ENCODE data around the gene CDH13. TPM values are rescaled to one million over a fixed set of nuclear protein-coding genes. Genes with fewer than 3 reads are reported as not detected.
A peak's percentile ranks its signal among the peaks of the same experiment; 100 is the strongest.

CDH13 gene
- total and polyA plus RNA-seq, 2 experiments from 2014 or later = 2.9 to 4.8 TPM

DNA sequence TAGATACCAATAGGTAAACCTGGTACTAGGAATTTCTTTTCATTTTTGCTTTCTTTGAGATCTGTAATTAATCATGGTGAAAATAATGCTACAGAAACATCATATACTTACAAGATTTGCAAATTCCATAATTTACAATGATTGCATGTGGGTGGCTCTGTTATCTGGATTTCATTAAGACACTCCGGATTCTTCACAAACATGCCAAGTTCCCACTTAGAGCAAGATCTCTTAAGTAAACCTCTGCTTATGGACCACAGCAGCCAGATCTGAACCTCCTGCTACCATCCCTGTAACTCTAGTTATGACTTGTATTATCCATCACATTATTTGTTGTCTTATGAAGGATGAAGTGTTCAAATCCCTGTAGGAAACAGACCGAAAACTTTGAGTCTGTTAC, 424.7 kb downstream of the CDH13 start:
- Histone ChIP-seq H3K4me1 (ENCODE audit: low read depth) (no peaks in the 10 kb centered on the region), H3K27ac (no peak overlapping the region), H3K27me3 (no peaks in the 10 kb centered on the region), H3K4me3 (no peak overlapping the region), H3K36me3 (no peaks in the 10 kb centered on the region), H3K9me3 (ENCODE audit: low read depth) (no peaks in the 10 kb centered on the region)
- DNase-seq (ENCODE audit: low read depth in 1 of 2, low spot score in 1 of 2) = no peak
- TF ChIP-seq, protein P1, sequence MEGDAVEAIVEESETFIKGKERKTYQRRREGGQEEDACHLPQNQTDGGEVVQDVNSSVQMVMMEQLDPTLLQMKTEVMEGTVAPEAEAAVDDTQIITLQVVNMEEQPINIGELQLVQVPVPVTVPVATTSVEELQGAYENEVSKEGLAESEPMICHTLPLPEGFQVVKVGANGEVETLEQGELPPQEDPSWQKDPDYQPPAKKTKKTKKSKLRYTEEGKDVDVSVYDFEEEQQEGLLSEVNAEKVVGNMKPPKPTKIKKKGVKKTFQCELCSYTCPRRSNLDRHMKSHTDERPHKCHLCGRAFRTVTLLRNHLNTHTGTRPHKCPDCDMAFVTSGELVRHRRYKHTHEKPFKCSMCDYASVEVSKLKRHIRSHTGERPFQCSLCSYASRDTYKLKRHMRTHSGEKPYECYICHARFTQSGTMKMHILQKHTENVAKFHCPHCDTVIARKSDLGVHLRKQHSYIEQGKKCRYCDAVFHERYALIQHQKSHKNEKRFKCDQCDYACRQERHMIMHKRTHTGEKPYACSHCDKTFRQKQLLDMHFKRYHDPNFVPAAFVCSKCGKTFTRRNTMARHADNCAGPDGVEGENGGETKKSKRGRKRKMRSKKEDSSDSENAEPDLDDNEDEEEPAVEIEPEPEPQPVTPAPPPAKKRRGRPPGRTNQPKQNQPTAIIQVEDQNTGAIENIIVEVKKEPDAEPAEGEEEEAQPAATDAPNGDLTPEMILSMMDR (IDR thresholded peaks at IDR 0.05; ENCODE audit: low read depth, low read length) = no peak

DNA sequence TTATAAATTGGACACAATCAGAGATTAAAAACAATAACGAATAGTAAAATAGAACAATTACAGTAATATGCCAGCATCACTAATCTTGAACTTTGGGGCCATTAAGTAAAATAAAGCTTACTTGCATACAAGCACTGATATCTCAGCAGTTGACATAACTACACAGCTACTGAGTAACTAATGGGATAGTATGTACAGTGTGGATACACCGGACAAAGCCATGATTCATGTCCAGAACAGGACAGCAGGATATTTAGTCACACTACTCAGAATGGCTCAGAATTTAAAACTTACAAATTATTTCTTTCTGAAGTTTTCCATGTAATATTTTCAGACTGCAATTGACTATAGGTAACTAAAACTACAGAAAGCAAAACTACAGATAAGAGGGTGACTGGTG, 427.5 kb downstream of the CDH13 start:
- H3K36me3 ChIP-seq = no peaks in the 10 kb centered on the region
- H3K27ac ChIP-seq = no peak overlapping the region
- TF ChIP-seq, protein P1 (IDR thresholded peaks at IDR 0.05; ENCODE audit: low read depth, low read length) = no peak
- no peaks in the 10 kb centered on the region for H3K27me3 ChIP-seq
- no peak overlapping the region for H3K4me3 ChIP-seq
- H3K4me1 ChIP-seq (ENCODE audit: low read depth) = no peaks in the 10 kb centered on the region
- H3K9me3 ChIP-seq (ENCODE audit: low read depth) = no peaks in the 10 kb centered on the region
- DNase-seq (ENCODE audit: low read depth in 1 of 2, low spot score in 1 of 2) = no peak

DNA sequence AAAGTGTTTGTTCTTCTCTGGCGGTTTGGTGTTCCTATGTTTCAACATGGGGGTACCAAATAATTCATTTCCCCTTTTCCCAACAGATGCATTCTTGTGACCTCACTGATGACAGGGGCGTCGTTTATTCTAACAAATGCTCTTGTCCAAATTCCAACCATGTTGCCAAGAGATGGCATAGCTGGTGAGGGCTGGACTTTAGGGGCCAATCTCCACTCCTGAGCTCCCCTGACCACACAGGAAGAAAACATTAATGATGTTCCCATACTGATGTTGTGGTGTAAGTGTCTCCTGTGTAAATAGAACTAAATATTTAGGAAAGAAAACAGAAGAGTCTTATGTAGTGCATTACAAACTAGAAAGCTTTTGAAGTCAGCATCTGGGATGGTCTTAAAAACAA, 431.6 kb downstream of the CDH13 start:
- H3K4me3 ChIP-seq = no peak overlapping the region
- no peaks in the 10 kb centered on the region for H3K9me3 ChIP-seq (ENCODE audit: low read depth)
- no peaks in the 10 kb centered on the region for H3K36me3 ChIP-seq
- H3K27me3 ChIP-seq = no peaks in the 10 kb centered on the region
- H3K27ac ChIP-seq = no peak overlapping the region
- no peaks in the 10 kb centered on the region for H3K4me1 ChIP-seq (ENCODE audit: low read depth)
- TF ChIP-seq, protein P1 (IDR thresholded peaks at IDR 0.05; ENCODE audit: low read depth, low read length) = no peak
- no peak for DNase-seq (ENCODE audit: low read depth in 1 of 2, low spot score in 1 of 2)

DNA sequence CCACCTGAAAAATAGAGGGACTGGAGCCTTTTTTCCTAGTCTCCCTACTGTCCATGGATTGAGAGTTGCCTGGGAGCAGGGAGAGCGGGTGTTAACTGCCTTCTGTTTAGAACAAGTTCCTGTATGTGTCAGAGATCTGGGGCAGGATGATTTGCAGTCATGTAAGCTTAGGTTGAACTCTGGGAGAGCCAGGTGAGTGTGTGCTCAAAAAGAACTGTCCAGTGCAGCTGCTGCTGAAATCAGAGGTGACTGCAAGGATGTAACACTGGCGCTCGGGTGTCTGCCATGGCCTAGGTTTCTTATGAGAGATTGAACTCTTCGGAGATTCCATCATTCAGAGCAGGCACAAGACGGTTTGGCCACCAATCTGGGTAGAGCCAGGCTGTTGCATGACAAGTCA, 432.5 kb downstream of the CDH13 start:
- Histone ChIP-seq H3K9me3 (ENCODE audit: low read depth) (no peaks in the 10 kb centered on the region), H3K27ac (no peak overlapping the region), H3K4me1 (ENCODE audit: low read depth) (no peaks in the 10 kb centered on the region), H3K36me3 (no peaks in the 10 kb centered on the region), H3K27me3 (no peaks in the 10 kb centered on the region), H3K4me3 (no peak overlapping the region)
- TF ChIP-seq, protein P1 (IDR thresholded peaks at IDR 0.05; ENCODE audit: low read depth, low read length) = no peak
- DNase-seq (ENCODE audit: low read depth in 1 of 2, low spot score in 1 of 2) = peak in 1 of 2 donors; percentile 23

DNA sequence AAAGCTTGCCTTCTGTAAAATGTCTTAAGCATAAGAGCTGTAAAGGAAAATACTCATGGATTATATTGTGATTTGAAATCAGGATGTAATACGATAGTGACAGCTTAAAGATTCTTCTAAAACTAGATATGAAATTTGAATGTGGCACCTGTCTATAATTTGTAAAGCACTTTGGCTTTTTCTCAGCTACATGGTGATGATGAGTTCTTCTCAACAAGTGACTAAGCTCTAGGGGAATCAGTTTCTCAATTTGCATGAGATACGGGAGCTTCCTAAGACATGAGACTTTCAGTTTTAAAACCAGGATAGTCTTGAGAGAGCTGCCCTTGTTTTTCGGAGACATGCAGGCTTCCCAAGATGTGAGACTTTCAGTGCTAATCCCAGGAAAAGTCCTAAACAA, 439.2 kb downstream of the CDH13 start:
- no peaks in the 10 kb centered on the region for H3K36me3 ChIP-seq
- H3K4me3 ChIP-seq = no peak overlapping the region
- TF ChIP-seq, protein P1 (IDR thresholded peaks at IDR 0.05; ENCODE audit: low read depth, low read length) = no peak
- H3K9me3 ChIP-seq (ENCODE audit: low read depth) = no peaks in the 10 kb centered on the region
- no peak overlapping the region for H3K27ac ChIP-seq
- DNase-seq (ENCODE audit: low read depth in 1 of 2, low spot score in 1 of 2) = no peak
- H3K4me1 ChIP-seq (ENCODE audit: low read depth) = no peaks in the 10 kb centered on the region
- H3K27me3 ChIP-seq = no peaks in the 10 kb centered on the region

DNA sequence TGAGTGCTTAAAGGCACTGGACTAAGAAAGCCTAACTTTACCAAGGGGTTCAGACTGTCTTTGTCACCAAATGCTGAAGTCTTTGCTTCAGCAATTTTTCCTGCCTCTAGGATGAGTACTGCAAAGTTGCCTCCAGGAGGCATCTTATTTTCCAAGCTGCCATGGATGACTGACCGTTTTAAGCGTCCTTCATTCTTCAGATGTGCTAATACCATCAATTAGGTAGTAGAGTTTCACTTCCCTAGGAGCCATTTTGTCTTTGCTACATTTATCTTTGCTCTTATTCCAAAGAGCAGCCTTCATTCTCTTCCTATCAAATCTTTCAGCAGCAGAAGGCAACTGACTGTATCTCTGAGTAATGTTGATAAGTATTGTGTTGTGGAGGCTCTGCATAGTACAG, 440.1 kb downstream of the CDH13 start:
- Histone ChIP-seq H3K9me3 (ENCODE audit: low read depth) (no peaks in the 10 kb centered on the region), H3K27me3 (no peaks in the 10 kb centered on the region), H3K27ac (no peak overlapping the region), H3K36me3 (no peaks in the 10 kb centered on the region), H3K4me1 (ENCODE audit: low read depth) (no peaks in the 10 kb centered on the region), H3K4me3 (no peak overlapping the region)
- TF ChIP-seq, protein P1 (IDR thresholded peaks at IDR 0.05; ENCODE audit: low read depth, low read length) = no peak
- DNase-seq (ENCODE audit: low read depth in 1 of 2, low spot score in 1 of 2) = no peak

Measured in cardiac muscle cell (in vitro differentiated cells and primary cell).